ENCODE results near the gene ETFRF1. TPM values are rescaled to one million over a fixed set of nuclear protein-coding genes. Genes with fewer than 3 reads are reported as not detected.

ETFRF1 gene
- total RNA-seq, 1 experiment from 2014 or later = 8.4 TPM

- no peak for DNase-seq (ENCODE audit: low read depth, low spot score)
- H3K27me3 ChIP-seq (ENCODE audit: insufficient read depth, low read length) = no peaks in the 10 kb centered on the region
- H3K4me3 ChIP-seq (replicated peaks in 1 of 2; ENCODE audit: low read depth in 1 of 2, low read length in 2 of 2) = no peak overlapping the region
- CTCF ChIA-PET = no interaction called here
- POLR2A ChIA-PET = no interaction called here
- no peak overlapping the region for H3K27ac ChIP-seq (ENCODE audit: low read depth, low read length)
- H3K9ac ChIP-seq (ENCODE audit: low read length) = no peak overlapping the region
- H3K4me1 ChIP-seq (ENCODE audit: control insufficient read depth in 1 of 2, insufficient read depth in 2 of 2, low read length in 2 of 2) = peaks cover 0 to 4% of the 10 kb centered on the region in 2 experiments; a peak in 1 of 4 replicates
- TF ChIP-seq RAD21 (IDR thresholded peaks at IDR 0.05; ENCODE audit: low read depth) (no peak), CEBPB (IDR thresholded peaks at IDR 0.05; ENCODE audit: low read depth) (no peak), POLR2AphosphoS5 (IDR thresholded peaks at IDR 0.05; ENCODE audit: low read depth, low read length) (no peak), JUND (IDR thresholded peaks at IDR 0.05) (no peak), SRF (IDR thresholded peaks at IDR 0.05; ENCODE audit: low read depth) (no peak), EZH2phosphoT487 (IDR thresholded peaks at IDR 0.05; ENCODE audit: borderline replicate concordance) (no peak), REST (IDR thresholded peaks at IDR 0.05; ENCODE audit: low read depth) (no peak), ZBTB33 (IDR thresholded peaks at IDR 0.05; ENCODE audit: extremely low read depth, insufficient replicate concordance, low read length) (no peak), CBX3 (IDR thresholded peaks at IDR 0.05; ENCODE audit: low read depth) (no peak), SP1 (IDR thresholded peaks at IDR 0.05; ENCODE audit: low read depth) (no peak), EGR1 (IDR thresholded peaks at IDR 0.05; ENCODE audit: low read depth) (no peak), CTCF (IDR thresholded peaks at IDR 0.05 in 2 of 3, conservative IDR thresholded peaks at IDR 0.05 in 1 of 3; ENCODE audit: borderline replicate concordance in 1 of 3, insufficient read depth in 1 of 3, low read depth in 2 of 3, low read length in 2 of 3) (no peak), ATF3 (IDR thresholded peaks at IDR 0.05) (no peak), POLR2A (IDR thresholded peaks at IDR 0.05; ENCODE audit: borderline replicate concordance, extremely low read depth, insufficient read depth, insufficient read length) (no peak), ZNF274 (IDR thresholded peaks at IDR 0.05; ENCODE audit: low read depth, low read length) (no peak), MAX (IDR thresholded peaks at IDR 0.05) (no peak)
- no TSS peak for BruUV-seq (replicated peaks)
- RAD21 ChIA-PET (ENCODE audit: low non-redundant PET in 1 of 2, low total read pairs in 2 of 2, uncharacterized antibody in 2 of 2, unreplicated experiment in 2 of 2) = no interaction called here
- H3K79me2 ChIP-seq (ENCODE audit: insufficient read depth, low read length) = peaks cover 49% of the 10 kb centered on the region
- H4K20me1 ChIP-seq (ENCODE audit: insufficient read depth) = no peaks in the 10 kb centered on the region; the same call in 1 of the 2 replicates
- 0 out of 4 replicates have a peak, but pooled peaks cover 0 to 4% of the 10 kb centered on the region in 2 experiments for H3K36me3 ChIP-seq (ENCODE audit: control insufficient read depth in 1 of 2, insufficient read depth in 2 of 2, low read length in 2 of 2)
- intact Hi-C loops (cut with micrococcal nuclease) = no loop called here
- no peak overlapping the region for H2AFZ ChIP-seq (ENCODE audit: low read depth, low read length, poor library complexity, severe bottlenecking)
- no peaks in the 10 kb centered on the region for H3K9me2 ChIP-seq (ENCODE audit: insufficient read depth)
- H3K9me3 ChIP-seq (ENCODE audit: control insufficient read depth in 1 of 2, insufficient read depth in 1 of 2, low read depth in 1 of 2, low read length in 2 of 2) = no peaks in the 10 kb centered on the region
- ATAC-seq = no peak
- H3K4me2 ChIP-seq (ENCODE audit: low read length) = no peak overlapping the region
Observed at GRCh38 chr12:25236190-25236589, 41.2 kb downstream of the ETFRF1 start.
